Astrocyte of the hippocampus (primary cell): ENCODE results near the gene TIMM13.
A peak's percentile ranks its signal among the peaks of the same experiment; 100 is the strongest.

ENCODE experiments used
- DNase-seq: peaks from one replicate; pipeline ENCODE4 v3.0.0; 2011; ENCODE audit warnings: low read depth, low spot score

Gene TIMM13

GRCh38 chr19:2382530-2383222 lies 44.7 kb downstream of the TIMM13 start:
- DNase-seq = no peak

- peak; percentile 43 for DNase-seq
These were observed 46.1 kb downstream of the TIMM13 start for GRCh38 chr19:2381148-2381820.

- DNase-seq = no peak
These were observed 46.8 kb downstream of the TIMM13 start for GRCh38 chr19:2380567-2380966.

- DNase-seq = no peak
These were observed 50.4 kb downstream of the TIMM13 start for GRCh38 chr19:2376784-2377519.
